Measurements from ENCODE around the gene ATXN1.

The ATXN1 gene

GRCh38 chr6:16782278-16782677 lies 21.0 kb upstream of the ATXN1 start:
- DNase-seq: no peak

- DNase-seq: no peak
Measured at GRCh38 chr6:16781348-16782169, 20.3 kb upstream of the ATXN1 start.

- no peak for DNase-seq
Measured at GRCh38 chr6:16778521-16778920, 17.3 kb upstream of the ATXN1 start.

- no peak for DNase-seq
Measured at GRCh38 chr6:16777794-16778193, 16.5 kb upstream of the ATXN1 start.

GRCh38 chr6:16776394-16777017 lies 15.2 kb upstream of the ATXN1 start:
- DNase-seq: no peak

- no peak for DNase-seq
Measured at GRCh38 chr6:16774437-16774836, 13.2 kb upstream of the ATXN1 start.

GRCh38 chr6:16773362-16773761 lies 12.1 kb upstream of the ATXN1 start:
- DNase-seq: no peak

DNA sequence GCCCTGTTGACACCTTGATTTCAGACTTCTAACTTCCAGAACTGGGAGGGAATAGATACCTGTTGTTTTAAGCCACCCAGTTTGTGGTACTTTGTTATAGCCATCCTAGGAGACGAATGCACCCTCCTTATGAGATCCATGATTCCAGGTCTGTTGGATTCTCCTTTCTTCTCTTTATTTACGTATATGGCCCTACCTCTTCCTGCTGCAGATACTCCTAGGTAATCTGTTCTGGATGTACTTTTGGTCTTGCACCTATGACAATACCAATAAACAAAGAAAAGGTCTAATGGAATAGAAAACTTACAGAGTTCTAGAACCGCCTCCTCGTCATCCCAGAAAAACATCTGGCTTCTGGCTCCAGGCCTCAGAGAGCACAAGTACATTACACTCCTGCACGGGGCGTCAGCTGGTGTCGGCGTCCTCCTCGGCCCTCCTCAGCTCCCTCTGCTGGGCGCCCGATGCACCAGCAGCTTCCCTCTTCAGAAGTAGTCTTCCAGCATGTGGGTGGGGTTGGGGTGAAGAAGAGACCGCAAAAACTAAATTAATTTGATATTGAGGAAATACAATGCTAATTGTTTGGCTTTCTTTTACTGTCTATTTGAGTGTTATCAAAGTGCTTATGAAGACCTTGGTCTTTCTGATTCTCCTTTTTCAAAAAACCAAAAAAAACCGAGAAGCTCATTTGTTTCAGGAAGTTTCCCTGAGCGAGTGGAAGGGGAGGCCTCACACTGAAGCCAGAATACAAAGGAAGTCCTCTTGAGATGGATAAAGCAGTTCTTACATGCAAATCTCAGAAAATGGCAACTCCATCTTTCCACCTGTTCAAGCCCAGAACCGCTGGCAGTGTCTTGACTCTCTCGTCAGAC lies 9.7 kb upstream of the ATXN1 start:
- DNase-seq: peak; percentile 71

GRCh38 chr6:16769986-16770376 lies 8.7 kb upstream of the ATXN1 start:
- DNase-seq: no peak

DNA sequence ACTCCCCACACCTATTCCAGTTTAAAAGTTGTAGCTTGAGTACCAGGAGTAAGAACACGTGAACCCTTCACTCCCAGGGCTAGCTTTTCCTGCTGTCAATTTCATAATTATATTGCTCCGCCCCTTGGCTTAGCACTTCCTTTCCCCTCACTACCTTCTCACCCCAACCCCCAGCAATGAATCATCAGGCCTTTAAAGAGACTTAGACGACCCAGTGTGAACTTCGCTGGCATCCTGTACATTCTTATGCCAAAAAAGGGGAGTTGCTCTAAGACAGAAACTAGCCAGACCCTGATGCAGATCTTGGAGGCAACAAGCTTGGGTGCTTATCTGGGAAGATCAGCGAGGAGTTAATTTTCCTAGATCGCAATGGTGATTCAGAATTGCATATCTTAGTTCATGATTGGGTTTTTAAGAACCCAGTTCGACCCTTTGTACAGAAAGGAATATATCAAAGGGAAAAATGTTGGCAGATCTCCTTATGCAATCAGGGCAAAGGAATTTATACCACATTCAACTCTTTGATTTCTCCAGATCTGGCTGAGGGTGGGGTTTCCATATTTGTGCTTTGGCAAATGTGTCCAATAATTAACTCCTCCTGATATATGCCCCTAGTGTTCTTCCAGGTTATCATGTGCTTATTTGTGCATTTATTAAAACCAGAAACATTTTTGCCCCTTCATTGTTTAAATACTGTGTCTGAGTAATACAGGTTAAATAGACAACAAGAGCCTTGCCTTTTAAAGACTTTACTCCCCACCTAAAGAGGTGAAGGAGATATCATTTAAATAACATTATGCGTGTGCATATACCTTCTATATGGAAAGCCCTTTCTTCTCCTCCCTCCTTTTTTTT lies 8.1 kb upstream of the ATXN1 start:
- peak; percentile 74 for DNase-seq

GRCh38 chr6:16768477-16768830 lies 7.2 kb upstream of the ATXN1 start:
- no peak for DNase-seq

DNA sequence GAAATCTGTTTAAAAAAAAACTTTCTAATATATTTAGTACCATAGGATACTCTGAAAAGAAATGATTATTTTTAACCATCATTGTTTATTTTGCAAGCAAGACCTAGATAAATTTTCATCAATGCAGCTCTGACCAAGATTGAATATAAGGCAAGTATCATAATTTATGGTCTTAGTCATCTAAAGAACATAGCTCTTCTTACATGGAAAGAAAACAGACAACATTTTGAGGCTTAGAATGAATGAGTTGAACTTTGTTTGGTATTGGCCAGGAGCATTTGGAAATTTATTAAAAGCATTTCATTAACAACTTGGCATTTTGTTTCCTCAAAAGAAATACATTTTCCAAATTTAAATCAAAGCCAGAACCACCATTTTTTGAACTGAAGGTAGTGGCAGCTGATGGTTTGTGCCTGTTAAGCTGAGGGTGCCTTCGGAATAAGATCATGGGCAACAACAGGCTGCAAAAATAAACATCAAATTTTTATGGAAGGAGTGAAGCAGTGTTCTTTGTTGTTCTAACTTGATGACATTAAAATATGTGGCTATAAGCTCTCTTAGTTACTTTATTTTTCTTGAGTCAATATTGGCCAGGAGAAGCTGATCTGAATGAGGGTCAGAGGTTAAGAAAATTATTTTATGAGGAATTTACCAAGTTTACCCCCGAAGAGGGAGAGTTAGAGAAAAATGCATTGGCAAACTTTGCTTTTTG lies 6.7 kb upstream of the ATXN1 start:
- DNase-seq: no peak

DNA sequence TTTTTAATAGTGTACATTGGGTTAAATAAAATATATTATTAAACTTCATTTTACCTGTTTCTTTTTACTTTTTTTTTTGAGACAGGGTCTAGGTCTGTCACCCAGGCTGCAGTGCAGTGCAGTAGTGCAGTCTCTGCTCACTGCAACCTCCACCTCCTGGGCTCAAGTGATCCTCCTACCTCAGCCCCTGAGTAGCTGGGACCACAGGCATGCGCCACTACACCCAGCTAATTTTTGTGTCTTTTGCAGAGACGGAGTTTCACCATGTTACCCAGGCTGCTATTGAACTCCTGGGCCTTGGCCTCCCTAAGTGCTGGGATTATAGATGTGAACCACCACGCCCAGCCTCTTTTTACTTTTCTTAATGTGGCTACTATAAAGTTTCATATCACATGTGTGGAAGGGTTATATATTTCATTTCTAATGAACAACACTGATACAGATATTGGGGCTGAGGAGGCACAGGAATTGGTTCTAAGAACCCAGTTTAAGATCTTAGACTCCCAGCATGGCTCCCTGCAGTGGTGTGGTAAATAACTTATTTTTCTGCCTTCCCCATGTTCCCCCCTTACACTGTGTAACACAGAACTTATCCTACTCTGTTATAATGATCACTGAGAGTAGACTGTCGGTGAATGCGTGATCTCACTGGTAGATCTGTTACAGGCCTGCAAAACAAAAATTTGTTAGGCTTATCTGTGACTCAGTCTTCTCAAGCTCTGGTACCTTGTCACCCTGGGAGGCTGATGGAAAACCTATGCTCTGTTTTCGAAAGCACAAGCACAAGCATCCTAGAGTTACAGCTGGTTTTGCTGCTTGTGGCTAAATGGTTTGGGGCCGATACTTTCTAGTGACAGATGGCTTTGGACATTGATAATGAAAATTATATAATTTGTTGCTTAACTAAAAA lies 5.8 kb upstream of the ATXN1 start:
- no peak for DNase-seq

GRCh38 chr6:16766043-16766536 lies 4.8 kb upstream of the ATXN1 start:
- no peak for DNase-seq

- no peak for DNase-seq
Measured at GRCh38 chr6:16765235-16765634, 4.0 kb upstream of the ATXN1 start.

GRCh38 chr6:16764188-16764950 lies 3.1 kb upstream of the ATXN1 start:
- DNase-seq: peak; percentile 19

DNA sequence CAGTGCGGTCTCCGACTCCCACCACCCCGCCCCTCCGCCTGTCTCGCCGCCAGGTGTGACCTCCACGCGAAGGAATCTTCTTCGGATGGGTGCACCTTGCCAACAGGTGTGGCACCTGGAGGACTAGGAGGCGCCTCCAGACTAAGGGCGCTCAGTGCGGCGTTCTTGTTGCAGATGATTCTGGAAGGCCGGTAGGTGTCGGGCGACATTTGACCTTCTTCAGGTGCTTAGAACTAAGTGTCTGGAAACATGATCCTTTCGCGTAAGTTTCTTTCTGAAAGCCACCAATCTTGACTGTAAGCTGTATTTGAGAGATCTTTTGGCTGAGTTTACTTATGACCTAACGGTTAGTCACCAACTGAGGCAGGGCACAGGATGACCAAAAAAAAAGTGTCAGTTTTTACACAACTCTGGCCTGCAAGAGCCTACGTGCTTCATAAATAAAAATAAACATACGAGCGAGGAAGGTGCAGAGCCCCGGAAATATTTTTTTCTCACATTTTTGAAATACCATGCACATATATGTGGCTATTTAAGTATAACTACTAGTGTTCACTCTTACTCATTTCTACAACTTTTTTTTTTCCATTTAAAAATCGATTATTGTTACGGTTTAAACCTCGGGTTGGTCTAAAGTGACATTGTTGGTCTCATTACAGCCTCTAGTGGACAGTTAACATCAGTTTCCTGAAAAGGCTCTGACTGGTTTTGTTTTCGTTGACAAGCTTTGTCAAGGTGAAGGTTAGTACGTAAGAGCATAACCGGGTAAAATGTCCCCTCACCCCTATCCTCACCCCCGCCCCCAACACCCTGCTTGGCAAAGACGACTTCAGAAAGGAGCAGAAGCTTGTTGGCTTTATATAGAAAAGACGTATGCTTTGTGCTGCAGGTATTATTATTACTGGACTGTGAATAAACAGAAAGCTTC lies 1.6 kb upstream of the ATXN1 start:
- peak; percentile 81 for DNase-seq

DNA sequence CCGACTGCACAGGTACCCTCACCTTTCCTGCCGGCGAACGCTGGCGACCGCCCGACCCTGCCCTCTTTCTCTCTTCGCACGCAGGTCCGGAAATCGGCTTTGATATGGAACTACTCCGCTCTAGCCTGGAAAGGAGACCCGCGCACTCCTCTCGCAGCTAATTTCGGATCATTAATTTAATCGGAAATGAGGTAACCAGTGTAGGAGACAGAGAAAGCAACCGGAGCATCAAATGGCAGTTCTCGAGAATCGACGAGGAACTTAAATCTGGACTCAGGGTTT lies 949 bp upstream of the ATXN1 start:
- no peak for DNase-seq
